ENCODE data around the gene GRB7. TPM values are rescaled to one million over a fixed set of nuclear protein-coding genes. Genes with fewer than 3 reads are reported as not detected.

Gene GRB7
- total RNA-seq, 6 experiments from 2014 or later: not detected

DNA sequence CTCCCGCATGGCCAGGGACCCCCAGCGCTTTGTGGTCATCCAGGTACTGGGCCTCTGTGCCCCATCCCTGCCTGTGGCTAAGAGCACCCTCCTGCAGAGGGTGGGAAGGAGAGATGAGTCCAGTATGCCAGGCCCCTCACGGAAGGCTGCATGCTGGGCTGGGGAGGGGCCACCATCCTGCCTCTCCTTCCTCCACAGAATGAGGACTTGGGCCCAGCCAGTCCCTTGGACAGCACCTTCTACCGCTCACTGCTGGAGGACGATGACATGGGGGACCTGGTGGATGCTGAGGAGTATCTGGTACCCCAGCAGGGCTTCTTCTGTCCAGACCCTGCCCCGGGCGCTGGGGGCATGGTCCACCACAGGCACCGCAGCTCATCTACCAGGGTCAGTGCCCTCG is 11.1 kb upstream of the GRB7 start:
- no peak overlapping the region for H3K4me3 Mint-ChIP-seq
- no peak overlapping the region for H3K27ac Mint-ChIP-seq

GRCh38 chr17:39727556-39727955 is 10.2 kb upstream of the GRB7 start:
- Mint-ChIP-seq H3K27ac (no peak overlapping the region), H3K36me3 (ENCODE audit: low read depth) (peaks cover 25% of the 10 kb centered on the region; the same call in 1 of the 2 replicates), H3K27me3 (ENCODE audit: insufficient read depth) (peaks cover 6% of the 10 kb centered on the region), H3K4me3 (no peak overlapping the region), H3K4me1 (ENCODE audit: low read depth) (peaks cover 9% of the 10 kb centered on the region), H3K9me3 (no peaks in the 10 kb centered on the region)
- TF ChIP-seq, protein P1, sequence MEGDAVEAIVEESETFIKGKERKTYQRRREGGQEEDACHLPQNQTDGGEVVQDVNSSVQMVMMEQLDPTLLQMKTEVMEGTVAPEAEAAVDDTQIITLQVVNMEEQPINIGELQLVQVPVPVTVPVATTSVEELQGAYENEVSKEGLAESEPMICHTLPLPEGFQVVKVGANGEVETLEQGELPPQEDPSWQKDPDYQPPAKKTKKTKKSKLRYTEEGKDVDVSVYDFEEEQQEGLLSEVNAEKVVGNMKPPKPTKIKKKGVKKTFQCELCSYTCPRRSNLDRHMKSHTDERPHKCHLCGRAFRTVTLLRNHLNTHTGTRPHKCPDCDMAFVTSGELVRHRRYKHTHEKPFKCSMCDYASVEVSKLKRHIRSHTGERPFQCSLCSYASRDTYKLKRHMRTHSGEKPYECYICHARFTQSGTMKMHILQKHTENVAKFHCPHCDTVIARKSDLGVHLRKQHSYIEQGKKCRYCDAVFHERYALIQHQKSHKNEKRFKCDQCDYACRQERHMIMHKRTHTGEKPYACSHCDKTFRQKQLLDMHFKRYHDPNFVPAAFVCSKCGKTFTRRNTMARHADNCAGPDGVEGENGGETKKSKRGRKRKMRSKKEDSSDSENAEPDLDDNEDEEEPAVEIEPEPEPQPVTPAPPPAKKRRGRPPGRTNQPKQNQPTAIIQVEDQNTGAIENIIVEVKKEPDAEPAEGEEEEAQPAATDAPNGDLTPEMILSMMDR (IDR thresholded peaks at IDR 0.05): no peak
- no peak for DNase-seq

More for the DNA sequence above, 11.1 kb upstream of the GRB7 start:
- TF ChIP-seq, protein P1 (IDR thresholded peaks at IDR 0.05): no peak
- DNase-seq: no peak
- Mint-ChIP-seq H3K4me1 (ENCODE audit: low read depth) (peaks cover 9% of the 10 kb centered on the region), H3K9me3 (no peaks in the 10 kb centered on the region), H3K36me3 (ENCODE audit: low read depth) (peaks cover 25% of the 10 kb centered on the region; the same call in 1 of the 2 replicates), H3K27me3 (ENCODE audit: insufficient read depth) (peaks cover 3% of the 10 kb centered on the region)

- peak; percentile 8 for DNase-seq
Measured at GRCh38 chr17:39729280-39729851, 8.4 kb upstream of the GRB7 start.

DNA sequence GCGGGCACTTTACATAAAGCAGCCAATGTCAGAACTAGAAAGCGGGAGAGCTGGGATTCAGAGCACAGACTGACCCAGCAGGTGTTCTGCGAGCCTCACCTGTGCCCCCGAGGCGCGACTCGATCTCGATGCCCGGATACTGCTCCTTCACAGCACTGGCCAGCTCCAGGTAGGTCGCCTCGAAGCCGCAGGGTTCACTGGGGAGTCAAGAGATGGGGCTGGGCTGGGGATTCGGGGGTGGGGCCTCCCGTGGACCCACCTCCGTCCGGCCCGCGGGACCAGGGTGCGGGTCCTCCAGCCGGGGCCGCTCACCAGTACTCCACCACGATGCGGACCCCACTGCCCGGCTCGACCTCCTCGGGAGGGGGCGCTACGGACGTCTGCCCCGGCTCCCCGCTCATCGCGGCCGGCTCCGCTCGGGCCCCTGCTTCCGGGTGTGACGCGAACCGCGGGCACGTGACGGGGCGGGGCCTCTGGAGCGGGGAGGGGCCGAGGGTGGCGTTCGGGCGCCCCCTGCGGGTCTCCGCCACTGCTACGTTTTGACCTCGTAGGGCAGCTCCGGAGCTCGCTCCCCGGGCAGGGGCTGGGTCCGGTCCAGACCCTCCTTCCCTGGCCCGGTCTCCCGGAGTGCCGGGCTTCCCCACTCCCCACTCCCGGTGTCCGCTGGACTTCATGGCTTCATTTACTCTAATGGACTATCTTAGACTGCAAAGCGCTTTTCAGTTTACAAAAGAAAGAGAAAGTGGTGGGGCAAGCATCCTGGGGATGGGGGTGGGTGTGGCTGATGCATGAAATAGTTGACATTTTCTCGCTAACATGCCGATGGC is 7.4 kb upstream of the GRB7 start, which contains the start of gene MIEN1:
MIEN1 (minus strand) TSS at position 438 of the 827 bp plus-strand sequence; CDS start at position 401, 37 bp downstream.
- peaks cover 16% of the 10 kb centered on the region; the same call in 1 of the 2 replicates for H3K36me3 Mint-ChIP-seq (ENCODE audit: low read depth)

More at GRCh38 chr17:39729280-39729851, 8.4 kb upstream of the GRB7 start:
- H3K9me3 Mint-ChIP-seq: no peaks in the 10 kb centered on the region
- peaks cover 6% of the 10 kb centered on the region for H3K27me3 Mint-ChIP-seq (ENCODE audit: insufficient read depth)
- H3K27ac Mint-ChIP-seq: peak overlapping the region; percentile 87
- peaks cover 9% of the 10 kb centered on the region for H3K4me1 Mint-ChIP-seq (ENCODE audit: low read depth)
- peak overlapping the region; percentile 93 for H3K4me3 Mint-ChIP-seq
- TF ChIP-seq, protein P1 (IDR thresholded peaks at IDR 0.05): no peak
- H3K36me3 Mint-ChIP-seq (ENCODE audit: low read depth): peaks cover 16% of the 10 kb centered on the region; the same call in 1 of the 2 replicates

GRCh38 chr17:39732586-39732985 is 5.2 kb upstream of the GRB7 start:
- no peak overlapping the region for H3K4me3 Mint-ChIP-seq
- DNase-seq: no peak
- no peak overlapping the region for H3K27ac Mint-ChIP-seq
- TF ChIP-seq, protein P1 (IDR thresholded peaks at IDR 0.05): no peak
- no peaks in the 10 kb centered on the region for H3K9me3 Mint-ChIP-seq
- peaks cover 6% of the 10 kb centered on the region for H3K27me3 Mint-ChIP-seq (ENCODE audit: insufficient read depth)
- H3K36me3 Mint-ChIP-seq (ENCODE audit: low read depth): peaks cover 6% of the 10 kb centered on the region; the same call in 1 of the 2 replicates
- H3K4me1 Mint-ChIP-seq (ENCODE audit: low read depth): peaks cover 16% of the 10 kb centered on the region

More for the DNA sequence above, 7.4 kb upstream of the GRB7 start, which contains the start of gene MIEN1:
- H3K4me3 Mint-ChIP-seq: peak within 1 kb of the TSS; percentile 93
- peak within 1 kb of the TSS; percentile 87 for H3K27ac Mint-ChIP-seq
- no peaks in the 10 kb centered on the region for H3K9me3 Mint-ChIP-seq
- H3K4me1 Mint-ChIP-seq (ENCODE audit: low read depth): peaks cover 9% of the 10 kb centered on the region
- DNase-seq: peak; percentile 66
- H3K27me3 Mint-ChIP-seq (ENCODE audit: insufficient read depth): peaks cover 6% of the 10 kb centered on the region
- TF ChIP-seq, protein P1 (IDR thresholded peaks at IDR 0.05): peak; percentile 95
